ENCODE results near the gene RCOR1.
"Not testable (repeated sequence)": the region's sequence is repeated elsewhere in the genome, so short reads cannot be mapped to it uniquely, and the experiment has no call there.

The RCOR1 gene

GRCh38 chr14:102630881-102631280 is 38.4 kb downstream of the RCOR1 start:
- no peak for DNase-seq

- no peak for DNase-seq
These were observed 41.6 kb downstream of the RCOR1 start for GRCh38 chr14:102633906-102634595.

DNA sequence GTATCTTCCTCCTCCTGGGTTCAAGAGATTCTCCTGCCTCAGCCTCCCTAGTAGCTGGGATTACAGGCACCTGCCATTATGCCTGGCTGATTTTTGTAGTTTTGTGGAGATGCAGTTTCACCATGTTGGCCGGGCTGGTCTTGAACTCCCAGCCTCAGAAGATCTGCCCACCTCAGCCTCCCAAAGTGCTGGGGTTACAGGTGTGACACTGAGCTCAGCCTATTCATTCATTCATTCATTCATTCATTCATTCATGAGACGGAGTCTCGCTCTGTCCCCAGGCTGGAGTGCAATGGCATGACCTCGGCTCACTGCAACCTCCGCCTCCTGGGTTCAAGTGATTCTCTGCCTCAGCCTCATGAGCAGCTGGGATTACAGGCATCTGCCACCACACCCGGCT is 47.2 kb downstream of the RCOR1 start:
- DNase-seq = not testable (repeated sequence)

DNA sequence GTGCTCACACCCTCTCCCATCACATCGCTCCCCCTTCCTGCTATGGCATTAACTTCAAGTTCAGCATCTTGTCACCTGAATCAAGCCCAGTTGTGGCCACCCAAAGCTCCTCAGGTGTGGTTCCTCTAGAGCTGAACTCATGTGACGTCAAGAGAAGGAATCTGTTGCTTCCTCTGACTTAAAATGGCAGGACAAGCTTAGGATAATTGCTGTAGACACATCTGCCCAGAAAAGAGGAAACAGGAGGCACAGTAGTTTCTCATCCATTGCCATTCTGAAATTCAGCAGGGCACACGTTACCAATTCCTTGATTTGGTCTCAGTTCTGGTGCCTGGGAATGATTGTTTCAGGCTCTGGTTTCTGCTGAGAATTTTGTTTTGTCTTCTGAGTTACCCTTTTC is 52.1 kb downstream of the RCOR1 start:
- DNase-seq = no peak

DNA sequence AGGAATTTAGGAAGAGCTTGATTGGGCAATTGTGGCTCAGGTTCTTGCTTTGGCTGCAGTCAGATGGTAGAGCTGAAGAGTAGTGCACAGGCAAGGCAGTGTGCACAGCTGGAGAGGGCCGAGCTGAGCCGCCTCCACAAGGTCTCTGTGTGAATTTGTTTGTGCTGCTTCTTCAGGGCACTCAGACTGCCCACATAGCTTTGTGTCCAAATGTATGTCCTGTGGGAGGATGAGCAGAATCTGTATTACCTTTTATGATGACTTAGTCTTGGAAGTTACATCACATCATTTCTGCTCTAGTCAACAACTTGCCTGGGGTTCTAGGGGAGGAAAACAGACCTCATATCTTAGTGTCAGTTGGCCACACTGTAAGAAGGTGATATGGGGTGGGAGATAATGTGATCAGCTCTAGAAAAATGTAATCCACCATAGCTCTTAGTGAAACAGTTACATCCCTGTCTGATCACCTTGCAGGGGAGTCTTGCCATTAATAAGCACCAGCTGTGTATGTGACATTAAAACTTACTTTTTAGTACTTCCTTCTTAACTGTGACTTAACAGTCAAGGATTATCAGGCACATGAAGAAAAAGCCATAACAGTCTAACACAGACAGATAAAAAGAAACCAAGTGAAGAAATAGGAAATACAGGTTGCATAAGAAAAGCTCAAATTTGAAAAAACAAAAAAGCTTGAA is 53.4 kb downstream of the RCOR1 start:
- DNase-seq = no peak

DNA sequence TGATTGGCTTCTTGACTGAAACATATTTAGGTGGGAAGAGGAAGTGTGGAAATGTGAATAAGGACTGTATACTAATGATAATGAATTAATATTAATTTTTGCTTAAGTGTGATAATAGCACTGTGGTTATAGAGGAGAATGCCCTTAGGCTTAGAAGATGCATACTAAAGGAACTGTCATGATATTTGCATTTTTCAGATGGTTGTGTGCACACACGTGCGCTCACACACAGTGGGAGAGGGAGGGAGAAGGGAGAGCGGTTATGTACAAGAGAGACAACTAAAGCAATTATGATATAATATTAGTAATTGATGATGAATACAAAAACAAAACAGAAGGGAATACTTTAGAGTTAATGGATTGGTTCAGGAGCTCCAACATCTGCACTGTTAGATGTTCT is 54.2 kb downstream of the RCOR1 start:
- DNase-seq = no peak

- no peak for DNase-seq
These were observed 59.7 kb downstream of the RCOR1 start for GRCh38 chr14:102652194-102652593.

DNA sequence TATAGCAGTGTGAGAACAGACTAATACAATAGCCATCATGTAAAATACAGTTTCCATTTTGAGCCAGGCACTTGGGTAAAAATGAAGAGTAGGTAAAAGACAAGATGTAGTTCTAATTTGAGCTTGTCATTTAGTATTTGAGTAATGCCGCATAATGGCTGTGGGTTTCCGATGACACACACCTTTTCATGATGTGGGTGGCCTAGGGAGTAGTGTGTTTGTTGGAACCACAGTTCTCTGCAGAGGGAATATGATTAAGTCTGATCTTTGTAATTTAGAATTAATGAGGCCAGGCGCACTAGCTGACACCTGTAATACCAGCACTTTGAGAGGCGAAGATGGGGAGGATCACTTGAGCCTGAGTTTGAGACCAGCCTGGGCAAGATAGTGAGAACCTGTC is 61.8 kb downstream of the RCOR1 start:
- DNase-seq = no peak

DNA sequence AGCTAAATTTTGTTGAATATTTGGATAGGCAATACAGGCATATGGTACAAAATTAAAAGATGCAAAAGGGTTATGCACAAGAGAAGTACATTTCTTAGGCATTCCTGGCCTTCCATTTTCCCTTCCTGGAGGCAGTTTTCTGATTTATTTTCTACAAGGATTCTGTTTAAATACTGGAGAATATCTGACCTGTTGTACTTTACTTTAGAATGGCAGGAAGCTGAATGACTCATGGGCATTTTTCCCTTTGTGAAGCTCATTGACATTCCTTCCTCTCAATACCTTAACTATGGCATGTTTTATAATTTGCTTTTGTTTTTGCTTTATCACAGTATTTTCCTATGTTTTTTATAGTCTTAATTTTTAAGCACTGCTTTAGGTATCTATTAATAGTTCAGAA is 62.7 kb downstream of the RCOR1 start:
- DNase-seq = no peak

GRCh38 chr14:102659797-102660196 is 67.3 kb downstream of the RCOR1 start:
- DNase-seq = no peak

GRCh38 chr14:102661614-102662013 is 69.2 kb downstream of the RCOR1 start:
- no peak for DNase-seq

DNA sequence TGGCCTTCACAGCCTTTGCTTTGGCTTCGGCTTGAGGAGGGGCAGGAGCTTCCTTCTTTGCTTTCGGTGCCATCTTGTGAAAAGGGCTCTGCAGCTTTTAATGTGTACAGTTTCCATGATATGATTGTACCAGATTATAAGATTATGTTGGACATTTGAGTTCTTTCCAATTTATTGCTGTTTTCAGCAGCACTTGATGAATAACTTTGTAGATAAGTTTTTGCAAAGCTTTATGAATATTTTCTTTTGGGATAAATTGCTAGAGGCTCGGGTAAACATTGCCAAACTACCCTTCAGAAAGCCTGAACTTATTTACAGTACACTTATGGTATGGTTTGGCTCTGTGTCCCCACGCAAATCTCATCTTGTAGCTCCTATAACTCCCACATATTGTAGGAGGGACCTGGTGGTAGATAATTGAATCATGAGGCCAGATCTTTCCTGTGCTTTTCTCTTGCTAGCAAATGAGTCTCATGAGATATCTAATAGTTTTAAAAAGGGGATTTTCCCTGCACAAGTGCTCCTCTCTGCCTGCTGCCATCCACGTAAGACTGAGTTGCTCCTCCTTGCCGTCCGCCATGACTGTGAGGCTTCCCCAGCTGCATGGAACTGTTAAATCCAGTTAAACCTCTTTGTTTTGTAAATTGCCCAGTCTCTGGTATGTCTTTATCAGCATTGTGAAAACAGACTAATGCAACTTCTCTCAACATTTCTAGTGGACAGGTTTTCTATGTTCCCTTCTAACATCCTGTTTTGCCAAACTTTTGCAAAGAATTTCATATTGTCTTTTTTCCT is 70.4 kb downstream of the RCOR1 start:
- no peak for DNase-seq

GRCh38 chr14:102663440-102663839 is 71.0 kb downstream of the RCOR1 start:
- no peak for DNase-seq

DNA sequence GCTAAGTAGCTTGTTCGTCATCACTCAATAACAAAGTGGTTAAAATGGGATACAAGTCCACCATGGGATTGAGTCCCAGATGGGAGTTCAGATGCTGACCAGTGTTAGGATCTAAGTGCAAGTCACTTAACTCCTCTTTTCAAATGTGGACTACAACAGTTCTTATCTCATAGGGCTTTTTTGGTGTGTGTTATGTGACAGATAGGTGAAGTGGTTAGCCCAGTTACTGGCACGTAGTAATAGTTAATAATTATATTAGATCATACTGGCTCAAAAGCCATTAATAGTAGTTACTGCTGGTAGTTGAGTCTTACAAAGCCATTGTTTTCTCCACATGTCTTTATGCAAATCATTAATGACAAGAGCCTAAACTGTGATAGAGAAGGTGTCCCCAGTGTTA is 73.2 kb downstream of the RCOR1 start:
- DNase-seq = no peak

DNA sequence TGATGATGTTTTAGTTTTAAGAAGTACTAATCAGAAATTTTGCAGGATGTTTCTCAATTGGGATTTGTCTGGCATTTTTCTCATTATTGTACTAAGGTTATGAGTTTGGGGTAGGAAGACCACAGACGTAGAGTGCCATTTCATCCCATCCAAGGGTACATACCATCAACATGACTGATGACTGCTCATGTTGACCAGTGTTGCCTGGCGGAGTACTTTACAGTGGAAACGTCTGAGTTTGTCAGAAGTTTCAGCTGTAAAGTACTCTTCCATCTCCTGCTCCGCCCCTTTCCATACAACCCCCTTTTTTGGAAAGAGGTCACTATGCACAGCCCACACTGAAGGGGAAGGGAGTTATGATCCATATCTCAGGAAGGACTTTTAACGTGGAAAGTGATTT is 74.2 kb downstream of the RCOR1 start:
- no peak for DNase-seq

- DNase-seq = no peak
These were observed 75.3 kb downstream of the RCOR1 start for GRCh38 chr14:102667703-102668102.

DNA sequence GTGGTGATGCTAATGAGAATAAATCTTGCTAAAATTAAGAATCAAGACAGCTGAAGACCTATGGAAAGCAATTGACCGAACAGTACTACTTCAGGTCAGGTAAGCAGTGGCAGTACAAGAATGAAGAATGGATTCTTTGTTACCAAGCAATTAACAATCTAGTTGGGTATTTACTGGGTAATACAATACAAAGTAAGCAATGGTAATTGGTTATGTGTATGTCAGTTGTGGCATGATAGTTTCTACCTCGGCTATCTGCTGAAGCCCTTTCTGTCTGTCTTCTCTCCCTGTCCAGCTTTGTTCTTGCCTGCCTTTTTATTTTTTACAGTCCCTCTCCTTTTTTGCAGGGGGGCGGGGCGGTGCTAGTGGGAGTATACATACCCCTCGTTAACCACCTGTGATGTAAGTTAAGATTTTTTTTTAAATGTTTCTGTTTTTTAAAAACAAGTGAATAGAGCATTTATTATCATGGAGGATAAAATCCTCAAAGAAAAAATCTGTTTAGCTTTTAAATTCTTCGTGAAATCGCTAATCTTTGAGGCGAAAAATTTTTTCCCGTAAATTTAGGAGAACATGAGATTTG is 75.9 kb downstream of the RCOR1 start:
- no peak for DNase-seq

- no peak for DNase-seq
These were observed 79.0 kb downstream of the RCOR1 start for GRCh38 chr14:102671410-102671809.

GRCh38 chr14:102672410-102672960 is 80.0 kb downstream of the RCOR1 start:
- no peak for DNase-seq

DNA sequence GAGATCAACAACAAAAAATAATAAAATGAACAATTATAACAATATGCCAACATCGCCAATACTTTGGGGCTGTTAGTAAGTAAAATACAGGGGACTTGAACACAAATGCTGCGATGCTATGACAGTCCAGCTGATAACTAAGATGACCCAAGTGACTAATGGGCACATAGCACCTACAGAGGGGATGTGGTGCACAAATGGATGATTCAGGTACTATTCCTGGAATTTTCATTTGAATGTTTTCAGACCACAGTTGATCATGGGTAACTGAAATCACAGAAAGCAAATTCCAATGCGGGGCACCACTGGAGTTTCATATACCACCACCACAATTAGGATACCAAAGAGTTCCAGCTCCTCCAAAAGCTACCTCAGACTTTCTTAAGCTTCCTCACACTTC is 82.9 kb downstream of the RCOR1 start:
- DNase-seq = no peak

- no peak for DNase-seq
These were observed 85.9 kb downstream of the RCOR1 start for GRCh38 chr14:102678394-102678793.

- DNase-seq = no peak
These were observed 91.2 kb downstream of the RCOR1 start for GRCh38 chr14:102683399-102684297.

Measured in islet precursor cell (in vitro differentiated cells).